ENCODE data around the gene ANKRD16.
"Not testable (repeated sequence)": the region's sequence is repeated elsewhere in the genome, so short reads cannot be mapped to it uniquely, and the experiment has no call there.

The ANKRD16 gene

DNA sequence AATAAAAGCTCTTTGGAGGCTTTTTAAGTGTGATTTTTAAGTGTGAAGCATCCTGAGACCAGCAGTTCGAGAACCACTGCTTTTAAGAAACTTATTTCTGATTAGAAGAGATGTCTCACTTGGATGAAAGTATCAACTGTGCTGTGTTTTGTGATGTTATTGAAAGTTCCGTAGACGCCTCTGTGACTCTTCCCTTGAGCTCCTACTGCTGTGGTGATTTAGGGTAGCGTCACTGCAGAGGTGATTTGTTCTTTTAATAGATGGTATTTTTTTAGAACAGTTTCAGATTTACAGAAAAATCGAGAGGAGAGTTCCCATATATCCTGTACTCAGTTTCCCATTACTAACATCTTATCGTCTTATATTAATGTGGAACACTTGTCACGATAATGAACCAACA lies 29.9 kb upstream of the ANKRD16 start:
- no peaks in the 10 kb centered on the region for H3K27me3 ChIP-seq (replicated peaks; ENCODE audit: control insufficient read depth, insufficient read depth, low read length)
- no peaks in the 10 kb centered on the region for H3K9me3 ChIP-seq (ENCODE audit: control insufficient read depth, low read length)
- no peak overlapping the region for H3K9ac ChIP-seq (ENCODE audit: low read length)

GRCh38 chr10:5918763-5919162 lies 29.1 kb upstream of the ANKRD16 start:
- no peaks in the 10 kb centered on the region for H3K9me3 ChIP-seq (ENCODE audit: control insufficient read depth, low read length)
- H3K9ac ChIP-seq (ENCODE audit: low read length), result no peak overlapping the region
- no peak for DNase-seq (ENCODE audit: low read depth)
- no peak overlapping the region for H3K4me3 ChIP-seq (ENCODE audit: low read length)
- H3K4me1 ChIP-seq (ENCODE audit: control insufficient read depth, insufficient read depth, low read length), result no peaks in the 10 kb centered on the region
- H3K27me3 ChIP-seq (replicated peaks; ENCODE audit: control insufficient read depth, insufficient read depth, low read length), result no peaks in the 10 kb centered on the region
- peaks cover 98% of the 10 kb centered on the region for H3K36me3 ChIP-seq (ENCODE audit: control insufficient read depth, insufficient read depth, low read length, severe bottlenecking)

More for the DNA sequence above, 29.9 kb upstream of the ANKRD16 start:
- Histone ChIP-seq H3K4me3 (ENCODE audit: low read length) (no peak overlapping the region), H3K36me3 (ENCODE audit: control insufficient read depth, insufficient read depth, low read length, severe bottlenecking) (peaks cover 98% of the 10 kb centered on the region), H3K4me1 (ENCODE audit: control insufficient read depth, insufficient read depth, low read length) (no peaks in the 10 kb centered on the region)
- DNase-seq (ENCODE audit: low read depth), result no peak

- Histone ChIP-seq H3K4me3 (ENCODE audit: low read length) (no peak overlapping the region), H3K4me1 (ENCODE audit: control insufficient read depth, insufficient read depth, low read length) (no peaks in the 10 kb centered on the region), H3K9ac (ENCODE audit: low read length) (no peak overlapping the region), H3K9me3 (ENCODE audit: control insufficient read depth, low read length) (no peaks in the 10 kb centered on the region), H3K36me3 (ENCODE audit: control insufficient read depth, insufficient read depth, low read length, severe bottlenecking) (peaks cover 97% of the 10 kb centered on the region), H3K27me3 (replicated peaks; ENCODE audit: control insufficient read depth, insufficient read depth, low read length) (no peaks in the 10 kb centered on the region)
- no peak for DNase-seq (ENCODE audit: low read depth)
Observed at GRCh38 chr10:5917305-5917704, 27.6 kb upstream of the ANKRD16 start.

DNA sequence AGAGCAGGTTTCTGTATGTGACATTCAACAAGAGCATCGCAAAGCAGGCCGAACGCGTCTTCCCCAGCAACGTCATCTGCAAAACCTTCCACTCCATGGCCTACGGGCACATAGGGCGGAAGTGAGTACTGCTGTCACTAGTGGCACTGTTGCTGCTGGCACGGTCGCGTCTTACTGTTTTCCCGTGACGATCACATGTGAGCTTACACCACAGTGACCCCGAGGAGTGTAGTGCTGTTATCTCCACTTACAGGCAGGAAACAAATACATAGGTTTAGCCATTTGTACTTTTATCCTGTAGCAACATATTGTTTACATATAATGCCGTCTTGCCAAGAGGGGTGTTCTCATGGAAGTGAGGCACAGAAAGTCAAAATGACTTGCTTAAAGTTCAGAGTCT lies 25.8 kb upstream of the ANKRD16 start:
- H3K4me1 ChIP-seq (ENCODE audit: control insufficient read depth, insufficient read depth, low read length), result no peaks in the 10 kb centered on the region
- DNase-seq (ENCODE audit: low read depth), result no peak
- no peak overlapping the region for H3K9ac ChIP-seq (ENCODE audit: low read length)
- H3K36me3 ChIP-seq (ENCODE audit: control insufficient read depth, insufficient read depth, low read length, severe bottlenecking), result peaks cover 95% of the 10 kb centered on the region
- H3K27me3 ChIP-seq (replicated peaks; ENCODE audit: control insufficient read depth, insufficient read depth, low read length), result no peaks in the 10 kb centered on the region
- no peaks in the 10 kb centered on the region for H3K9me3 ChIP-seq (ENCODE audit: control insufficient read depth, low read length)
- H3K4me3 ChIP-seq (ENCODE audit: low read length), result no peak overlapping the region

- DNase-seq (ENCODE audit: low read depth), result no peak
- no peaks in the 10 kb centered on the region for H3K27me3 ChIP-seq (replicated peaks; ENCODE audit: control insufficient read depth, insufficient read depth, low read length)
Observed at GRCh38 chr10:5913736-5914135, 24.0 kb upstream of the ANKRD16 start.

DNA sequence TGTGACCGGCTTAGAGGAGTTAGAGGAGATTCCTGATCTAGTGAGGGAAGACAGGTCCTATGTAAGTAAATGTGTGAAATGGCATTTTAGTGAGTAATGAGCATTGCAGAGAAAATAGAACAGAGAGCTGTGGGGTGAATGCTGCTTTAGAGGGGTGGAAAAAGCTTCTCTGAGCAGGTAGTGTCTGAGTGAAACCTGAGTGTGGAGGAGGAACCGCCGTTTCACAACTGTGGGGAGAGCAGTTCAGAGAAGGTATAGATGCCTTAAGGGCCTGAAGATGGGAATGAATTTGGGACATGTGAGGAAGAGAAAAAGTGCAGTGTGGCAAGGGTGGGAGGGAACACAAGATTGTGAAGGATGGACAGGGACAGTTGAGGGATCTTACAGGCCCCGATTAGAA lies 22.0 kb upstream of the ANKRD16 start:
- no peak for DNase-seq (ENCODE audit: low read depth)
- H3K9ac ChIP-seq (ENCODE audit: low read length), result no peak overlapping the region
- H3K4me3 ChIP-seq (ENCODE audit: low read length), result no peak overlapping the region
- no peaks in the 10 kb centered on the region for H3K27me3 ChIP-seq (replicated peaks; ENCODE audit: control insufficient read depth, insufficient read depth, low read length)
- no peaks in the 10 kb centered on the region for H3K9me3 ChIP-seq (ENCODE audit: control insufficient read depth, low read length)
- H3K4me1 ChIP-seq (ENCODE audit: control insufficient read depth, insufficient read depth, low read length), result no peaks in the 10 kb centered on the region
- peaks cover 83% of the 10 kb centered on the region for H3K36me3 ChIP-seq (ENCODE audit: control insufficient read depth, insufficient read depth, low read length, severe bottlenecking)

More at GRCh38 chr10:5913736-5914135, 24.0 kb upstream of the ANKRD16 start:
- Histone ChIP-seq H3K4me1 (ENCODE audit: control insufficient read depth, insufficient read depth, low read length) (no peaks in the 10 kb centered on the region), H3K9me3 (ENCODE audit: control insufficient read depth, low read length) (no peaks in the 10 kb centered on the region), H3K4me3 (ENCODE audit: low read length) (no peak overlapping the region), H3K9ac (ENCODE audit: low read length) (no peak overlapping the region), H3K36me3 (ENCODE audit: control insufficient read depth, insufficient read depth, low read length, severe bottlenecking) (peaks cover 98% of the 10 kb centered on the region)

GRCh38 chr10:5910323-5911100 lies 20.8 kb upstream of the ANKRD16 start:
- no peak overlapping the region for H3K9ac ChIP-seq (ENCODE audit: low read length)
- no peaks in the 10 kb centered on the region for H3K27me3 ChIP-seq (replicated peaks; ENCODE audit: control insufficient read depth, insufficient read depth, low read length)
- no peak for DNase-seq (ENCODE audit: low read depth)
- no peaks in the 10 kb centered on the region for H3K4me1 ChIP-seq (ENCODE audit: control insufficient read depth, insufficient read depth, low read length)
- no peak overlapping the region for H3K4me3 ChIP-seq (ENCODE audit: low read length)
- no peaks in the 10 kb centered on the region for H3K9me3 ChIP-seq (ENCODE audit: control insufficient read depth, low read length)
- H3K36me3 ChIP-seq (ENCODE audit: control insufficient read depth, insufficient read depth, low read length, severe bottlenecking), result peaks cover 83% of the 10 kb centered on the region

GRCh38 chr10:5908676-5909075 lies 19.0 kb upstream of the ANKRD16 start:
- H3K9me3 ChIP-seq (ENCODE audit: control insufficient read depth, low read length); H3K4me1 ChIP-seq (ENCODE audit: control insufficient read depth, insufficient read depth, low read length); H3K9ac ChIP-seq (ENCODE audit: low read length); DNase-seq (ENCODE audit: low read depth); H3K27me3 ChIP-seq (replicated peaks; ENCODE audit: control insufficient read depth, insufficient read depth, low read length); H3K4me3 ChIP-seq (ENCODE audit: low read length): not testable (repeated sequence)
- H3K36me3 ChIP-seq (ENCODE audit: control insufficient read depth, insufficient read depth, low read length, severe bottlenecking), result peaks cover 68% of the 10 kb centered on the region

DNA sequence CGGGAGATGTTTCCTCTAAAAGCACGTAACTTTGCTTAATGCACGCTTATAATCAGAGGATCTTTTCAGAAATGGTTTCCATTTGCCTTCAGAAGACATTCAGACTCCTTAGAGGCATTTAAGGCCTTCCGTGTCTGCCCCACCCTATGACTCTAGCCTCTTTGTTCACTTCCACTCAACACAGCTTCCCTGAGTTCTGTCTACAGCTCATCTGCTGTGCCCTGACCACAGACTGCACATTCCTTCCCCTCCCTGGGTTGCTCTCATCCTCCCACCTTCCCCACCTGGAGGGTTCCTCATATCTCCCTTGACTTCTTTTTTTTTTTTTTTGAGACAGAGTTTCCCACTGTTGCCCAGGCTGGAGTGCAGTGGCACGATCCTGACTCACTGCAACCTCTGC lies 17.0 kb upstream of the ANKRD16 start:
- H3K27me3 ChIP-seq (replicated peaks; ENCODE audit: control insufficient read depth, insufficient read depth, low read length), result no peaks in the 10 kb centered on the region
- peaks cover 53% of the 10 kb centered on the region for H3K36me3 ChIP-seq (ENCODE audit: control insufficient read depth, insufficient read depth, low read length, severe bottlenecking)
- no peak overlapping the region for H3K9ac ChIP-seq (ENCODE audit: low read length)
- H3K9me3 ChIP-seq (ENCODE audit: control insufficient read depth, low read length), result no peaks in the 10 kb centered on the region
- DNase-seq (ENCODE audit: low read depth), result no peak
- no peaks in the 10 kb centered on the region for H3K4me1 ChIP-seq (ENCODE audit: control insufficient read depth, insufficient read depth, low read length)
- H3K4me3 ChIP-seq (ENCODE audit: low read length), result no peak overlapping the region

GRCh38 chr10:5905854-5906507 lies 16.3 kb upstream of the ANKRD16 start:
- H3K36me3 ChIP-seq (ENCODE audit: control insufficient read depth, insufficient read depth, low read length, severe bottlenecking), result peaks cover 46% of the 10 kb centered on the region
- no peaks in the 10 kb centered on the region for H3K27me3 ChIP-seq (replicated peaks; ENCODE audit: control insufficient read depth, insufficient read depth, low read length)
- H3K9me3 ChIP-seq (ENCODE audit: control insufficient read depth, low read length), result no peaks in the 10 kb centered on the region
- no peak overlapping the region for H3K4me3 ChIP-seq (ENCODE audit: low read length)
- H3K4me1 ChIP-seq (ENCODE audit: control insufficient read depth, insufficient read depth, low read length), result no peaks in the 10 kb centered on the region
- H3K9ac ChIP-seq (ENCODE audit: low read length), result no peak overlapping the region
- no peak for DNase-seq (ENCODE audit: low read depth)

GRCh38 chr10:5904227-5904626 lies 14.5 kb upstream of the ANKRD16 start:
- Histone ChIP-seq H3K27me3 (replicated peaks; ENCODE audit: control insufficient read depth, insufficient read depth, low read length) (no peaks in the 10 kb centered on the region), H3K4me1 (ENCODE audit: control insufficient read depth, insufficient read depth, low read length) (no peaks in the 10 kb centered on the region), H3K9ac (ENCODE audit: low read length) (no peak overlapping the region), H3K9me3 (ENCODE audit: control insufficient read depth, low read length) (no peaks in the 10 kb centered on the region), H3K36me3 (ENCODE audit: control insufficient read depth, insufficient read depth, low read length, severe bottlenecking) (peaks cover 33% of the 10 kb centered on the region), H3K4me3 (ENCODE audit: low read length) (no peak overlapping the region)
- no peak for DNase-seq (ENCODE audit: low read depth)

Data from adipocyte (in vitro differentiated cells).